GM12878 (cell line): ENCODE data around the gene CBFA2T3. TPM values are rescaled to one million over a fixed set of nuclear protein-coding genes. Genes with fewer than 3 reads are reported as not detected.

Experiments used
- ATAC-seq: fragments of 200-7000 bp; cut with Tn5 transposase; 3 replicates; pipeline ENCODE4 v1.9.1; 2020; ENCODE audit warnings: mild to moderate bottlenecking, moderate library complexity
- Bru-seq: library from RNA; stranded (reverse); fragments of 400-500 nt; gene quantifications from one replicate; lab custom pipeline; 2021; lab: Mats Ljungman, UMichigan
- BruChase-seq, 2 experiments: library from RNA; stranded (reverse); fragments of 400-500 nt; gene quantifications; one replicate each; lab custom pipeline; 2021; lab: Mats Ljungman, UMichigan
- BruUV-seq: library from RNA; stranded (reverse); fragments of 400-500 nt; replicated peaks from 2 replicates; lab custom pipeline; 2021; lab: Mats Ljungman, UMichigan
- CTCF ChIA-PET: fragments of 300-600 bp; sonication (Branson Sonifier 250); formaldehyde crosslinking; extraction: SDS; loops from one replicate; lab custom pipeline; 2021; ENCODE audit warnings: inconsistent platforms; lab: Yijun Ruan, JAX
- POLR2A ChIA-PET: fragments of 350-600 bp; formaldehyde crosslinking; extraction: SDS; loops from one replicate; lab custom pipeline; 2021; ENCODE audit warnings: inconsistent platforms; lab: Charles Lee
- RAD21 ChIA-PET: fragments of 300-600 bp; sonication (Branson Sonifier 250); formaldehyde crosslinking; loops from one replicate; lab custom pipeline; 2023; ENCODE audit warnings: antibody characterized with exemption; ENCODE audit not compliant: unreplicated experiment; lab: Charles Lee
- SMC1A ChIA-PET: fragments of 300-600 bp; sonication (Branson Sonifier 250); formaldehyde crosslinking; loops from one replicate; lab custom pipeline; 2023; ENCODE audit not compliant: unreplicated experiment, uncharacterized antibody; lab: Charles Lee
- DNase-seq: peaks from one replicate; pipeline ENCODE4 v3.0.0-alpha.2; 2011; ENCODE audit warnings: low read depth, low spot score
- FAIRE-seq: peaks from 3 replicates; lab custom pipeline; 2011; peaks lifted over from hg19 to GRCh38; lab: Jason Lieb, UNC
- H2AFZ ChIP-seq: 2 replicates; pipeline ENCODE4 v1.6.0; 2011; ENCODE audit warnings: low read depth, low read length, control low read depth; ENCODE audit not compliant: control insufficient read depth
- H3K27ac ChIP-seq: 2 replicates; pipeline ENCODE4 v1.5.1; 2011; ENCODE audit warnings: control low read depth; ENCODE audit not compliant: control insufficient read depth, insufficient read depth
- H3K27me3 ChIP-seq, 2 experiments: replicated peaks in 1 of 2; 2 replicates each; pipeline versions ENCODE4 v1.6.0 to v1.6.1; 2011; ENCODE audit warnings: low read length in 1 of 2; ENCODE audit not compliant: control insufficient read depth in 2 of 2, insufficient read depth in 2 of 2
- H3K36me3 ChIP-seq, 2 experiments: 2 replicates each; pipeline ENCODE4 v1.5.1; 2011; ENCODE audit warnings: low read length in 1 of 2; ENCODE audit not compliant: control insufficient read depth in 2 of 2, insufficient read depth in 2 of 2
- H3K4me1 ChIP-seq: 2 replicates; pipeline ENCODE4 v1.6.1; 2011; ENCODE audit warnings: mild to moderate bottlenecking, low read length, moderate library complexity, mixed read lengths; ENCODE audit not compliant: control insufficient read depth, insufficient read depth
- H3K4me2 ChIP-seq: 2 replicates; pipeline ENCODE4 v1.6.0; 2011; ENCODE audit warnings: control low read depth; ENCODE audit not compliant: control insufficient read depth, insufficient read depth
- H3K4me3 ChIP-seq: fragments of 200-600 bp; sonication (generic); 2 replicates; pipeline ENCODE4 v1.5.1; 2016
- H3K79me2 ChIP-seq: 2 replicates; pipeline ENCODE4 v1.6.0; 2011; ENCODE audit warnings: low read length; ENCODE audit not compliant: control insufficient read depth, insufficient read depth
- H3K9ac ChIP-seq: 2 replicates; pipeline ENCODE4 v1.8.0; 2011; ENCODE audit warnings: low read length, control low read depth, mixed read lengths; ENCODE audit not compliant: control insufficient read depth, insufficient read depth
- H3K9me3 ChIP-seq: replicated peaks from 3 replicates; pipeline ENCODE4 v1.5.1; 2011; ENCODE audit warnings: mild to moderate bottlenecking, low read length; ENCODE audit not compliant: control insufficient read depth, insufficient read depth
- H4K20me1 ChIP-seq: 2 replicates; pipeline ENCODE4 v1.6.0; 2011; ENCODE audit not compliant: control insufficient read depth, insufficient read depth
- ATF7 ChIP-seq: fragments of 450-650 bp; IDR thresholded peaks from 2 replicates; pipeline ENCODE4 v1.6.1; 2016; ENCODE audit warnings: low read depth, mild to moderate bottlenecking
- BACH1 ChIP-seq: fragments of 450-650 bp; IDR thresholded peaks from 2 replicates; pipeline ENCODE4 v1.6.1; 2017; ENCODE audit warnings: mild to moderate bottlenecking, borderline replicate concordance
- BHLHE40 ChIP-seq, 2 experiments: fragments of 450-650 bp in 1 of 2; IDR thresholded peaks; 2 replicates each; pipeline ENCODE4 v1.6.1; 2011 to 2017; ENCODE audit warnings: low read depth in 2 of 2, borderline replicate concordance in 1 of 2, improper control_type of control experiment in 1 of 2, low read length in 1 of 2, mild to moderate bottlenecking in 1 of 2
- CEBPB ChIP-seq, 2 experiments: fragments of 150-350 bp in 1 of 2; IDR thresholded peaks; 2 replicates each; pipeline ENCODE4 v1.6.1; 2012 to 2014; ENCODE audit warnings: low read depth in 2 of 2, low read length in 2 of 2, borderline replicate concordance in 1 of 2, inconsistent platforms in 1 of 2
- CHD1 ChIP-seq: IDR thresholded peaks from 2 replicates; pipeline ENCODE4 v1.6.1; 2012; ENCODE audit warnings: low read depth, low read length, improper control_type of control experiment
- CREM ChIP-seq: IDR thresholded peaks from 2 replicates; pipeline ENCODE4 v1.6.1; 2014; ENCODE audit warnings: antibody characterized with exemption, low read depth
- KDM1A ChIP-seq: fragments of 200-600 bp; sonication (generic); IDR thresholded peaks from 2 replicates; pipeline ENCODE4 v1.6.1; 2016; ENCODE audit warnings: borderline replicate concordance
- NFXL1 ChIP-seq: fragments of 450-650 bp; IDR thresholded peaks from 2 replicates; pipeline ENCODE4 v1.6.1; 2017; ENCODE audit warnings: antibody characterized with exemption, mild to moderate bottlenecking, borderline replicate concordance
- RFX5 ChIP-seq: IDR thresholded peaks from 2 replicates; pipeline ENCODE4 v1.6.1; 2011; ENCODE audit warnings: low read depth, low read length, improper control_type of control experiment
- RUNX3 ChIP-seq: IDR thresholded peaks from 2 replicates; pipeline ENCODE4 v1.6.1; 2012; ENCODE audit warnings: low read length, inconsistent platforms
- SP1 ChIP-seq: IDR thresholded peaks from one replicate; pipeline ENCODE4 v1.6.1; 2011; ENCODE audit warnings: low read depth, low read length
- YBX1 ChIP-seq: fragments of 450-650 bp; IDR thresholded peaks from 2 replicates; pipeline ENCODE4 v1.6.1; 2016; ENCODE audit warnings: antibody characterized with exemption
- WGBS: methylation state at CpG from one replicate; pipeline ENCODE4 v1.1.6; 2016; ENCODE audit warnings: low lambda C conversion rate; ENCODE audit not compliant: insufficient replicate concordance, insufficient coverage; ENCODE audit errors: missing lambda C conversion rate; 5-methylcytosine and 5-hydroxymethylcytosine counted together
- in situ Hi-C: fragments of 300-500 bp; cut with MboI; formaldehyde crosslinking; loops from 9 replicates; pipeline ENCODE4 v1.14.3; 2018; ENCODE audit warnings: mixed read lengths
- intact Hi-C: fragments of 100-400 bp; cut with micrococcal nuclease; formaldehyde crosslinking; loops from one replicate; pipeline ENCODE4 v1.14.2; 2022; ENCODE audit not compliant: unreplicated experiment
- long read RNA-seq, 2 experiments: library from polyadenylated mRNA; unstranded; transcript quantifications; one replicate each; pipeline ENCODE4 v2.0.0, GENCODE V29; 2019 to 2020
- polyA minus RNA-seq, 3 experiments: library from RNA; depleted of rRNA, polyadenylated mRNA; stranded (reverse); fragments of >200 nt; gene quantifications; 2 replicates each; pipeline ENCODE4 v1.2.3, GENCODE V29; 2011
- polyA plus RNA-seq, 11 experiments: library from polyadenylated mRNA; depleted of rRNA in 4 of 11; unstranded in 6 of 11; stranded (reverse) in 5 of 11; fragments of >200 nt; fragmentation: Nextera tagmentation in 4 of 11; fragmentation: Illumina TruSeq in 1 of 11; extraction: Ambion mirVana in 4 of 11; extraction: Trizol in 1 of 11; gene quantifications; 1 replicate in 1 of 11; 2 replicates in 10 of 11; pipeline versions ENCODE4 v1.2.1 to v1.2.3, GENCODE V29; 2011 to 2016; ENCODE audit warnings: inconsistent platforms in 2 of 11, missing spikeins in 2 of 11, low read depth in 1 of 11
- total RNA-seq, 4 experiments: library from RNA; depleted of rRNA in 3 of 4; stranded (reverse); fragments of >200 nt in 3 of 4; fragmentation: Illumina TruSeq in 1 of 4; extraction: Trizol in 1 of 4; gene quantifications; 2 replicates each; pipeline versions ENCODE4 v1.2.1 to v1.2.3, GENCODE V29; 2013 to 2021
- TF ChIP-seq, protein P1 (sequence below): IDR thresholded peaks from 2 replicates; pipeline ENCODE4 v1.6.1; 2012; ENCODE audit warnings: improper control_type of control experiment, low read depth, low read length; ENCODE audit not compliant: insufficient replicate concordance

CBFA2T3 gene
- 44.9 and 56.6 TPM in 2 replicates for total RNA-seq (2013; cell fraction: nucleolus; rRNA removed)
- total RNA-seq (2014; rRNA removed), result 2.3 and 2.8 TPM in 2 replicates
- total RNA-seq (2014; rRNA removed; fragmentation: Illumina TruSeq; extraction: Trizol), result 1.3 and 1.5 TPM in 2 replicates
- 35.4 and 42.6 TPM in 2 replicates for total RNA-seq (2021)
- 4.5 TPM for polyA plus RNA-seq (2011; ENCODE audit: low read depth)
- 0.75 and 1.6 TPM in 2 replicates for polyA plus RNA-seq (2011; rRNA removed)
- polyA plus RNA-seq (2011; cell fraction: cytosol; rRNA removed), result 1.8 and 2.5 TPM in 2 replicates
- 18.7 and 22.6 TPM in 2 replicates for polyA plus RNA-seq (2011; cell fraction: nucleus; rRNA removed)
- polyA plus RNA-seq (2012), result 12.9 and 17.4 TPM in 2 replicates
- 5.6 and 6.6 TPM in 2 replicates for polyA plus RNA-seq (2014; fragmentation: Illumina TruSeq; extraction: Trizol)
- 1 to 10 TPM in 1 of 2 experiments, under 1 TPM in 1; 0.69 to 1.5 TPM for polyA plus RNA-seq (2014; fragmentation: Nextera tagmentation; extraction: Ambion mirVana)
- 10.2 and 15.6 TPM in 2 replicates for polyA plus RNA-seq (2014; rRNA removed)
- polyA plus RNA-seq (2016; fragmentation: Nextera tagmentation; extraction: Ambion mirVana), result 10 to 100 TPM; 14.2 to 14.9 TPM
- 1.7 and 7.0 TPM in 2 replicates for polyA minus RNA-seq (2011; rRNA and poly(A)+ RNA removed)
- 4.5 and 5.3 TPM in 2 replicates for polyA minus RNA-seq (2011; cell fraction: cytosol; rRNA and poly(A)+ RNA removed)
- 4.8 and 7.7 TPM in 2 replicates for polyA minus RNA-seq (2011; cell fraction: nucleus; rRNA and poly(A)+ RNA removed)
- percentile 63 among the genes with signal in this experiment for Bru-seq, nascent RNA
- BruChase-seq, experiment 1, labeled RNA remaining after a 6-hour chase, result percentile 85 among the genes with signal in this experiment
- percentile 69 among the genes with signal in this experiment for BruChase-seq, experiment 2, labeled RNA remaining after a 2-hour chase
- long read RNA-seq, experiment 1, partial matches to known transcripts, result 1 of 5 reads
- long read RNA-seq, experiment 1, other reads (novel, unspliced or antisense), result 4 of 5 reads
- long read RNA-seq, experiment 2, partial matches to known transcripts, result 0 of 3 reads
- long read RNA-seq, experiment 2, other reads (novel, unspliced or antisense), result 3 of 3 reads

- ATAC-seq (peak; percentile 32), DNase-seq (no peak), FAIRE-seq (no peak)
- H3K4me3 ChIP-seq, result peak within 1 kb of the TSS; percentile 93
- H4K20me1 ChIP-seq, result no peaks in the 10 kb centered on the region
- H3K4me2 ChIP-seq, result peak within 1 kb of the TSS; percentile 96
- in situ Hi-C loops (no loop called here), intact Hi-C loops (loop anchor here (1.0 to 5.0 kb wide), 2 partner anchors 9 to 55 kb away; no protein-coding TSS in a partner anchor)
- peak within 1 kb of the TSS; percentile 85 for H3K9ac ChIP-seq
- H2AFZ ChIP-seq, result peak within 1 kb of the TSS; percentile 32
- no peaks in the 10 kb centered on the region for H3K9me3 ChIP-seq
- H3K4me1 ChIP-seq, result peaks cover 51% of the 10 kb centered on the region
- H3K36me3 ChIP-seq, result no peaks in the 10 kb centered on the region
- BruUV-seq, result no TSS peak
- peaks cover 62% of the 10 kb centered on the region for H3K79me2 ChIP-seq
- POLR2A ChIA-PET, result interaction anchor here (0.6 to 4.2 kb wide), 8 partner anchors 9 to 995 kb away, joined by 3 to 30 read pairs (median 5); no protein-coding TSS in a partner anchor
- H3K27me3 ChIP-seq, result no peaks in the 10 kb centered on the region
- SMC1A ChIA-PET, result interaction anchor here (0.7 to 2.2 kb wide), 4 partner anchors 9 to 120 kb away, joined by 3 to 10 read pairs (median 4); no protein-coding TSS in a partner anchor
- CTCF ChIA-PET, result interaction anchor here (0.6 kb wide), 1 partner anchor 8 kb away, joined by 3 read pairs; no protein-coding TSS in a partner anchor
- H3K27ac ChIP-seq, result peak within 1 kb of the TSS; percentile 98
- RAD21 ChIA-PET, result interaction anchor here (0.7 to 3.0 kb wide), 3 partner anchors 9 to 120 kb away, joined by 3 to 18 read pairs (median 5); no protein-coding TSS in a partner anchor
- WGBS, result under 1% methylated on average over 27 of the region's 32 CpGs
- TF ChIP-seq ATF7 (no peak), CHD1 (no peak), SP1 (no peak), CREM (no peak; the same call in 1 of the 2 replicates), NFXL1 (no peak), CEBPB (IDR thresholded peaks at IDR 0.05; ENCODE audit: borderline replicate concordance in 1 of 2, low read depth in 2 of 2, low read length in 2 of 2) (no peak), KDM1A (no peak), RUNX3 (no peak), BHLHE40 (IDR thresholded peaks at IDR 0.05; ENCODE audit: borderline replicate concordance in 1 of 2, low read depth in 2 of 2, low read length in 1 of 2) (peak in 1 of 2 experiments; percentile 68; a peak in 2 of 4 replicates), RFX5 (no peak), BACH1 (no peak), YBX1 (no peak)
- TF ChIP-seq, protein P1, sequence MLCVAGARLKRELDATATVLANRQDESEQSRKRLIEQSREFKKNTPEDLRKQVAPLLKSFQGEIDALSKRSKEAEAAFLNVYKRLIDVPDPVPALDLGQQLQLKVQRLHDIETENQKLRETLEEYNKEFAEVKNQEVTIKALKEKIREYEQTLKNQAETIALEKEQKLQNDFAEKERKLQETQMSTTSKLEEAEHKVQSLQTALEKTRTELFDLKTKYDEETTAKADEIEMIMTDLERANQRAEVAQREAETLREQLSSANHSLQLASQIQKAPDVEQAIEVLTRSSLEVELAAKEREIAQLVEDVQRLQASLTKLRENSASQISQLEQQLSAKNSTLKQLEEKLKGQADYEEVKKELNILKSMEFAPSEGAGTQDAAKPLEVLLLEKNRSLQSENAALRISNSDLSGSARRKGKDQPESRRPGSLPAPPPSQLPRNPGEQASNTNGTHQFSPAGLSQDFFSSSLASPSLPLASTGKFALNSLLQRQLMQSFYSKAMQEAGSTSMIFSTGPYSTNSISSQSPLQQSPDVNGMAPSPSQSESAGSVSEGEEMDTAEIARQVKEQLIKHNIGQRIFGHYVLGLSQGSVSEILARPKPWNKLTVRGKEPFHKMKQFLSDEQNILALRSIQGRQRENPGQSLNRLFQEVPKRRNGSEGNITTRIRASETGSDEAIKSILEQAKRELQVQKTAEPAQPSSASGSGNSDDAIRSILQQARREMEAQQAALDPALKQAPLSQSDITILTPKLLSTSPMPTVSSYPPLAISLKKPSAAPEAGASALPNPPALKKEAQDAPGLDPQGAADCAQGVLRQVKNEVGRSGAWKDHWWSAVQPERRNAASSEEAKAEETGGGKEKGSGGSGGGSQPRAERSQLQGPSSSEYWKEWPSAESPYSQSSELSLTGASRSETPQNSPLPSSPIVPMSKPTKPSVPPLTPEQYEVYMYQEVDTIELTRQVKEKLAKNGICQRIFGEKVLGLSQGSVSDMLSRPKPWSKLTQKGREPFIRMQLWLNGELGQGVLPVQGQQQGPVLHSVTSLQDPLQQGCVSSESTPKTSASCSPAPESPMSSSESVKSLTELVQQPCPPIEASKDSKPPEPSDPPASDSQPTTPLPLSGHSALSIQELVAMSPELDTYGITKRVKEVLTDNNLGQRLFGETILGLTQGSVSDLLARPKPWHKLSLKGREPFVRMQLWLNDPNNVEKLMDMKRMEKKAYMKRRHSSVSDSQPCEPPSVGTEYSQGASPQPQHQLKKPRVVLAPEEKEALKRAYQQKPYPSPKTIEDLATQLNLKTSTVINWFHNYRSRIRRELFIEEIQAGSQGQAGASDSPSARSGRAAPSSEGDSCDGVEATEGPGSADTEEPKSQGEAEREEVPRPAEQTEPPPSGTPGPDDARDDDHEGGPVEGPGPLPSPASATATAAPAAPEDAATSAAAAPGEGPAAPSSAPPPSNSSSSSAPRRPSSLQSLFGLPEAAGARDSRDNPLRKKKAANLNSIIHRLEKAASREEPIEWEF, result no peak
Observed at GRCh38 chr16:88977018-88977811, at the start of gene CBFA2T3. Gene CBFA2T3 (minus strand): TSS chr16:88977207. CDS start chr16:88976807, 400 bp downstream.
